ENCODE results near the gene BMF.

Gene BMF

DNA sequence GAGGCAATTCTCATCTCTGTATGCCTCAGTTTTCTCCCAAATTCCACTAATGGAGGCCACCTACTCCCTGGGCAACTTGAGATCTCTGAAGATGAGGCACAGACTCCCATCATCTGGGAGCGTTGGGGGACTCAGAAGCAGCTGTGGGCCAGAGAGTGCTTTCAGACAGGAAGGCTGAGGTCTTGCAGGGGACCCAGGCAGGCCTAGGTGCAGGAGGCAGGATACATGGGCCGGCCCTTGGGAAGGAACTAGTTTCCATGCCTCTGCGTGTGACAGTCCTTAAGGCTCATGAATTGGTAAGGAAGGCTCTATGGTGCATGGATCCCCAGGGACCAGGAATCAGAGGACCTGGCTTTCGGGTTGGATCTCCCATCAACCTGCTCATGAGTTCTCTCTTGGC lies 14.5 kb downstream of the BMF start:
- Mint-ChIP-seq H3K9me3 (no peaks in the 10 kb centered on the region), H3K27ac (peak overlapping the region; percentile 99 to 100 (median 99))

DNA sequence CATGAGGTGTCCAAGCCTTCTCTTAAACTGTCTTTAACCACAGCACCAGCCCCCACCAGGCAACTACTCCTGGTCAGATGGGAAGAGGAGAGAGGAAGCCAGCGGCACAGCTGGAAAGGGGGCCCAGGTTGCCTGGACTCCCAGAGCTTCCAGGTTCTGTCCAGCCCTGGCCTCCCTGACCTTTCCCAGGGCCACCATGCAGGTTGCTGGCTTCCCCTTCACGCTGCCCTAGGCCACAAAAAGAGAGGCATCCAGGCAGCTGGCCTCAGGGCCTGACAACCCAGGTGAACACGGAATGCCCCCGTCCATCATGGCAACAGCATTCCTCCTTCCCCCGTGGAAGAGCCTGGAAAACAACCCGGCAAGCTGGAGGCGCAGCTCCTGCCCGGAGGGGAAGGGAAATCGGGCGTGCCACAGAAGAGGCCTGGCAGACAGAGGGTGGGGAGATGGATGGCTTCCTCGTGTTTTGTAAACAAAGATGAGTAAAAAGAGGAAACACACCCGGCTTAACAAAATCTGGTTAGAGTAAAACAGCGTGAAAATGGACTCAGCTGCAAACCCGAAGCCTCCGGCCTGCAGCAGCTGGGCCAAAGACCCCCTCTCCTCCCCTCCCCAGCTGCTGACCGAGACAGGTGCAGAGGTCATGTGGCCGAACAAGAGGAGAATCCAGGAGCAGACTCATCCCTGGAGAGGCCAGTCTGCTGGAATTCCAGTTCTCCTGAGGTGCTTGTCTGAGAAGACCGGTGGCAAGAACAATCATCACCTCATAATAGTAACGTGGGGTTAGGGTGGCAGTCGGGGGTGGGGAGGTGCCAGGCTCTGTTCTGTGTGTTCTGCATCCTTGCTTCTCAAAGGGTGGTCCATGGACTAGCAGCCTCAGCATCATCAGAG lies 15.5 kb downstream of the BMF start:
- TF ChIP-seq CTCF (IDR thresholded peaks at IDR 0.05; ENCODE audit: unreplicated experiment in 3 of 3): no peak

More for the DNA sequence above, 14.5 kb downstream of the BMF start:
- H3K4me3 Mint-ChIP-seq: no peak overlapping the region
- peaks cover 71% of the 10 kb centered on the region for H3K36me3 Mint-ChIP-seq (ENCODE audit: low read depth)
- H3K4me1 Mint-ChIP-seq: peaks cover 96% of the 10 kb centered on the region
- TF ChIP-seq CTCF (IDR thresholded peaks at IDR 0.05; ENCODE audit: unreplicated experiment in 3 of 3): no peak
- H3K27me3 Mint-ChIP-seq (ENCODE audit: low read depth): no peaks in the 10 kb centered on the region

GRCh38 chr15:40092256-40092978 lies 16.3 kb downstream of the BMF start:
- peaks cover 64% of the 10 kb centered on the region for H3K36me3 Mint-ChIP-seq (ENCODE audit: low read depth)
- peak overlapping the region; percentile 99 to 100 (median 99) for H3K27ac Mint-ChIP-seq

More for the DNA sequence above, 15.5 kb downstream of the BMF start:
- Mint-ChIP-seq H3K27ac (peak overlapping the region; percentile 99 to 100 (median 99)), H3K36me3 (ENCODE audit: low read depth) (peaks cover 64% of the 10 kb centered on the region), H3K4me1 (peaks cover 96% of the 10 kb centered on the region), H3K9me3 (no peaks in the 10 kb centered on the region), H3K27me3 (ENCODE audit: low read depth) (no peaks in the 10 kb centered on the region), H3K4me3 (peak overlapping the region; percentile 44 to 58 (median 50))

DNA sequence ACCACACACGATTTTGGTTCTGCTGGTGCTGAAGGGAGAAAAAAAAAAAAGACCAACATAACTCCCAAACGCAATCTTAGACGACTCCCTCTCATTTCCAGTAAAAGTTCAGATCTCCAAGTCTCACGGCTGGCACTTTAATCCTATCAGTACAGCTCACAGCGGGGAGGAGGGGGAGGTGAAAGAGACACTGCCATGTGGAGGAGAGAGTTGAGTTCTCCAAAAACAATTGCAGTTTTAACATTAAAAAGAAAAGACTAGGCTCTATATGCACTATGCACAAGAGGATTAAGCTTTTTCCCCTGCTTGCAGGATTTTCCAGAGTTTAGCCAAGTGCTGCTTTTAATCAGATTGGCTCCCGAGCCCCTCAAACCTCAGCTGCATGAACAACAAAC lies 16.8 kb downstream of the BMF start:
- H3K27ac Mint-ChIP-seq: peak overlapping the region; percentile 99 to 100 (median 99)
- TF ChIP-seq CTCF (IDR thresholded peaks at IDR 0.05; ENCODE audit: unreplicated experiment in 3 of 3): no peak
- H3K27me3 Mint-ChIP-seq (ENCODE audit: low read depth): no peaks in the 10 kb centered on the region
- no peaks in the 10 kb centered on the region for H3K9me3 Mint-ChIP-seq
- H3K36me3 Mint-ChIP-seq (ENCODE audit: low read depth): peaks cover 60% of the 10 kb centered on the region
- peaks cover 96% of the 10 kb centered on the region for H3K4me1 Mint-ChIP-seq
- peak overlapping the region; percentile 26 to 71 (median 66) for H3K4me3 Mint-ChIP-seq

More at GRCh38 chr15:40092256-40092978, 16.3 kb downstream of the BMF start:
- H3K4me3 Mint-ChIP-seq: peak overlapping the region; percentile 19 to 27 (median 26)
- peaks cover 96% of the 10 kb centered on the region for H3K4me1 Mint-ChIP-seq
- H3K9me3 Mint-ChIP-seq: no peaks in the 10 kb centered on the region
- TF ChIP-seq CTCF (IDR thresholded peaks at IDR 0.05; ENCODE audit: unreplicated experiment in 3 of 3): no peak
- no peaks in the 10 kb centered on the region for H3K27me3 Mint-ChIP-seq (ENCODE audit: low read depth)

GRCh38 chr15:40090774-40091455 lies 17.8 kb downstream of the BMF start:
- Mint-ChIP-seq H3K9me3 (no peaks in the 10 kb centered on the region), H3K27ac (peak overlapping the region; percentile 99 to 100 (median 99)), H3K36me3 (ENCODE audit: low read depth) (peaks cover 51% of the 10 kb centered on the region), H3K4me1 (peaks cover 96% of the 10 kb centered on the region), H3K4me3 (no peak overlapping the region), H3K27me3 (ENCODE audit: low read depth) (no peaks in the 10 kb centered on the region)
- TF ChIP-seq CTCF (IDR thresholded peaks at IDR 0.05; ENCODE audit: unreplicated experiment in 3 of 3): no peak

All from nephron (organoid).